Esophagus squamous epithelium (tissue), 4 donors: Measurements from ENCODE around the gene NUDCD3.

Experiments
- CTCF ChIP-seq, 6 experiments: fragments of 450-650 bp in 4 of 6; fragments of 200-600 bp in 2 of 6; sonication (generic) in 2 of 6; IDR thresholded peaks; one replicate each; pipeline ENCODE4 v1.5.1; 2016 to 2019; ENCODE audit warnings: antibody characterized with exemption in 6 of 6, mild to moderate bottlenecking in 4 of 6, moderate library complexity in 4 of 6
- POLR2A ChIP-seq, 4 donors: fragments of 450-650 bp; IDR thresholded peaks; one replicate each; pipeline ENCODE4 v1.6.1; 2017; ENCODE audit warnings: antibody characterized with exemption in 4 of 4, mild to moderate bottlenecking in 4 of 4, moderate library complexity in 3 of 4

DNA sequence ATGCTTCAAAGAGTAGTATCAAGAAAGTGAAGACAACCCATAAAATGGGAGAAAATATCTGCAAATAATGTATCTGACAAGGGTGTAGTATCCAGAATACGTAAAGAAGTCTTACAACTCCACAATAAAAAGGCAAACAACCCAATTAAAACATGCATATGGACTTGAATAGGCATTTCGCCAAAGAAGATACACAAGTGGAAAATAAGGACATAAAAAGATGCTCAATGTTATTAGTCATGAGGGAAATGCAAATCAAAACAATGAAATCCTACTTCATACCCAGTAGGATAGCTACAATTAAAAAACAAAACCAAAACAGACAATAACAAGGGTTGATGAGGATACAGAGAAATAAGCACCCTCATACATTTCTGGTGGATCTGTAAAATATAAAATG lies 79.2 kb downstream of the NUDCD3 start:
- TF ChIP-seq CTCF (IDR thresholded peaks at IDR 0.05), result no peak
- TF ChIP-seq POLR2A (IDR thresholded peaks at IDR 0.05), result no peak
